Measurements from ENCODE around the gene DYNC1I1.

Gene DYNC1I1

DNA sequence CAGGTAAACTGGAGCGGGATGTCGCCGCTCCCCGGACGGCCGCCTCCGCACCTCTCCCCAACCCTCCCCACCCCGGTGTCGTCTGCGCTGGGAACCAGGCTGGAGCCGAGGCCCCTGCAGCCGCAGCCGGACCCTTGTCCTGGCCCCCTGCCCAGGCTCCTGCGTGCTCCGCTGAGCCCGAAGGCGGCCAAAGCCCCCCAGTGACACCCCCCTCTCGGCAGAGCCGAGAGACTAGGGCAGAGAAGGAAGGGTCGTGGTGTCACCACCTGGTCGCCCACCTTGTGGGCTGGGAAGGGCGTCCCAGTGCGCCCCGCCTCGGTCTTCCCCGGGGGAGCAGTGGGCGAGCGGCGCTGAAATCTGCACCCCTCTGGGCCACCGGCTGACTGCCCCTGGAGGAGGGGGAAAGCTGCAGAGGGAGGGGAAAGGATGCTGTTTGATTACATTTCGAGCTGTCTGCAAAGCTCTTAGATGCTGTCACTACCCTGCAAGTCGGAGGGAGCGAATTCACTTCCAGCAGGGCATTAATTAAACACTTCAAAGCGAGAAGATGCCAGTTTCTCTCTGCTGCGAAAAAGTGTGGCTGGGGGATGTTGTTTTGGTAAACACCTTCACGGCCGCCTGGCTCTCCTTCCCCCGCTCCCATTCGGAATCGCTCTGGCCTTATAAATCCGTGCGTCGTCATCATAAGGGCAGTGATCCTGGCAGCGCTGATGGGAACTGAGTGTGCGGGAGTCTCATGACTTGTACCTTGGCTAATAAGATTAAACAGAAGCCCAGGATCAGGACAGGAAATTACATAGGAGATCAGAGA, 622 bp downstream of the DYNC1I1 start:
- H3K4me3 ChIP-seq (ENCODE audit: low read length) = peak overlapping the region; percentile 72
- TF ChIP-seq CTCF (conservative IDR thresholded peaks at IDR 0.05; ENCODE audit: low read depth, low read length) = no peak
- peak; percentile 89 for DNase-seq (ENCODE audit: low read depth)

DNA sequence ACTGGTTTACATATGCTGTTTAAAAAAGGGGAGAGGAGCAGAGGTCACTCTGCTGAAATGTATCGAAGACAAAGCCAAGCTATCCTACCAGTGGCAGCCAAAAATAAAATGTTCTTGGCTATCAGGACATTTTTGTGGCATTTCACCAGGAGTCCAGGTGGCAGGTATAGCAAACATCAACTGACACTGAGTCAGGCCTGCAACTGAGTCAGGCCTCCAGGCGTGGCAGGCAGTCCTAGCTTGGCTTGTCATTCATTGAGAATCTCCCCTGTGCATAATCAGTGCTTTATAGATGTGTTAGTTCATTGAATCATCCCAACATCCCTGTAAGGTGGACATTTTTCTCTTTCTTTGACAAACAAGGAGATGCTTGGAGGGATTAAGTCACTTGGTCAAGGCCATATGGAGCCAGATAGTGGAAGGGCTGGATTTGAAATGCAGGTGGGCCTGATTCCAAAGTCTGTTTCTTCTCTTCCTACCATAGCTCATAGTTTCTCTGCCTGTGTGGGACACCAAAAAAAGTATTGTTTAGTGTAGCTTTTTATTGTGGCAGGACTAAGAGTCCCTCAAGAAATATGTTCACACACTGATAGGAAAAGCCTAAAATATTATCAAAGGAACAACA, 4.3 kb downstream of the DYNC1I1 start:
- no peak overlapping the region for H3K4me3 ChIP-seq (ENCODE audit: low read length)
- no peak for DNase-seq (ENCODE audit: low read depth)
- no peak for TF ChIP-seq CTCF (conservative IDR thresholded peaks at IDR 0.05; ENCODE audit: low read depth, low read length)

- TF ChIP-seq CTCF (conservative IDR thresholded peaks at IDR 0.05; ENCODE audit: low read depth, low read length) = no peak
- no peak overlapping the region for H3K4me3 ChIP-seq (ENCODE audit: low read length)
- DNase-seq (ENCODE audit: low read depth) = no peak
Measured at GRCh38 chr7:95777269-95777668, 4.9 kb downstream of the DYNC1I1 start.

DNA sequence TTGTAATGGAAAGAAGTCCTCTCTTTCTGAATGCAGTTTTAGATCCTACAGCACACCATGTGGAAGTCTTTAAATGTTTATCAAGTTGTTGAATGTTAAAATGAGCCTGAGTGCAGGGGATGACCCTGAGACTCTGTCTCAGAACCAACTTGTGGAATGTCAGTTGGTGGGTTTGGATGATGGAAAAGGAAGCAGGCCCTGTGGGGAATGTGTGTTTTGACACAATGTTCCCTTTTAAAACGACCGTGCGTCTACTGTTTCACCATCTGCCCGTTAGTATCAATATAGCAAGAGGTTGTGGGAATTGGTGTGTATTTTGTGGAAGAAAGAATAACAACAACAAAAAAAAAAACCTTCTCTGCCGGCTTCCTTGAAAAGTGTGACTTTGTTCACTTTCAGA, 8.3 kb downstream of the DYNC1I1 start:
- no peak for DNase-seq (ENCODE audit: low read depth)
- no peak for TF ChIP-seq CTCF (conservative IDR thresholded peaks at IDR 0.05; ENCODE audit: low read depth, low read length)
- no peak overlapping the region for H3K4me3 ChIP-seq (ENCODE audit: low read length)

DNA sequence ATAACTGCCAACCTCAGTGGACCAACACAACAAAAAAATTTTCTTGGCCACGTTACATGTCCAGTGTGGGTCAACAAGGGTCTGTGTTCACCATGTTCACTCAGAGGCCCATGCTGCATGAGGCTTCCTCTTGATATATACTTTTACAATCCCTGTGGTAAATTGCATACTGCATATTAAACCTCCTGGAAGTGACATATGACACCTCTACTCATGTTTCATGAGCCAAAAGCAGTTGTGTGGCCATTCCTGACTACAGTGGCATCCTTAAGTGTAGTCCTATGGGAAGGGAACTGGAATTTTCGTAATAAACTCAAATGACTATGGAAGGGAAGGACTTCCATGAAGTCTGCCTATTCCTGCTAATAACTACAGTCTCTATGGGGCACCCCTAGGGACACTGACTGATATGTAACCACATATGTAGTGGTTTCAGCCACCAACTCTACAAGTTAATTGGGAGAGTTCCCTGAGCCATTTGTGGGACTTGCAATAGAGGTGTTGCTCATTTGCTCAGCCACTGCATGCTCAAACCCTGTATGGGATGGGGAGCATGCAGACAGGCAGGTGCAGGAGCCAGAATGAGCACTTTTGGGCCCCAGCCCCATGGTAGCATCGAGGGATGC, 9.7 kb downstream of the DYNC1I1 start:
- DNase-seq (ENCODE audit: low read depth) = no peak
- no peak overlapping the region for H3K4me3 ChIP-seq (ENCODE audit: low read length)
- TF ChIP-seq CTCF (conservative IDR thresholded peaks at IDR 0.05; ENCODE audit: low read depth, low read length) = no peak

DNA sequence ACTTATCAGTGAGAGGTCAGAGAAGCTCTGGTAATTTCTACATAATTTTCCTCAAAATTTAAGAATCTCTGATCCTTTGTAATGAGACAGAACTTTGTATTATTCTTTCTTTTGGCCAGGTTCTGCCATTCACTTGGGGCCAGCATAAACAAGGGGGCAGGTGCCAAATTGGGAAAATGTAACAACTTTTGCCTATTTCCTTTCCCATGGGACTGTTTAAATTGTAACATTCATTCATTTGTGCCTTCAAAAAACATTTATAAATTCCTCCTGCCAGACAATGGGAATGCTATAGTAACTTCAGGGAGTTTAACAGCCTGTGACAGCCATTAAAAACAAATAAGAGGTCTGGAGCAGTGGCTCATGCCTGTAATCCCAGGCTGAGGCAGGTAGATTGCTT, 12.4 kb downstream of the DYNC1I1 start:
- DNase-seq (ENCODE audit: low read depth) = no peak
- H3K4me3 ChIP-seq (ENCODE audit: low read length) = no peak overlapping the region
- no peak for TF ChIP-seq CTCF (conservative IDR thresholded peaks at IDR 0.05; ENCODE audit: low read depth, low read length)
